ENCODE measurements around the gene PEA15.

The PEA15 gene

GRCh38 chr1:160261893-160262794 lies 57.0 kb downstream of the PEA15 start, which contains the start of gene DCAF8 (continued):
- TF ChIP-seq, protein P1, sequence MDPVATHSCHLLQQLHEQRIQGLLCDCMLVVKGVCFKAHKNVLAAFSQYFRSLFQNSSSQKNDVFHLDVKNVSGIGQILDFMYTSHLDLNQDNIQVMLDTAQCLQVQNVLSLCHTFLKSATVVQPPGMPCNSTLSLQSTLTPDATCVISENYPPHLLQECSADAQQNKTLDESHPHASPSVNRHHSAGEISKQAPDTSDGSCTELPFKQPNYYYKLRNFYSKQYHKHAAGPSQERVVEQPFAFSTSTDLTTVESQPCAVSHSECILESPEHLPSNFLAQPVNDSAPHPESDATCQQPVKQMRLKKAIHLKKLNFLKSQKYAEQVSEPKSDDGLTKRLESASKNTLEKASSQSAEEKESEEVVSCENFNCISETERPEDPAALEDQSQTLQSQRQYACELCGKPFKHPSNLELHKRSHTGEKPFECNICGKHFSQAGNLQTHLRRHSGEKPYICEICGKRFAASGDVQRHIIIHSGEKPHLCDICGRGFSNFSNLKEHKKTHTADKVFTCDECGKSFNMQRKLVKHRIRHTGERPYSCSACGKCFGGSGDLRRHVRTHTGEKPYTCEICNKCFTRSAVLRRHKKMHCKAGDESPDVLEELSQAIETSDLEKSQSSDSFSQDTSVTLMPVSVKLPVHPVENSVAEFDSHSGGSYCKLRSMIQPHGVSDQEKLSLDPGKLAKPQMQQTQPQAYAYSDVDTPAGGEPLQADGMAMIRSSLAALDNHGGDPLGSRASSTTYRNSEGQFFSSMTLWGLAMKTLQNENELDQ (tag by site-specific recombination; IDR thresholded peaks at IDR 0.05; ENCODE audit: low read depth): no peak
- TF ChIP-seq FEZF1 (tag by site-specific recombination; IDR thresholded peaks at IDR 0.05) (no peak), ZNF132 (tag by site-specific recombination; IDR thresholded peaks at IDR 0.05; ENCODE audit: borderline replicate concordance) (no peak), WT1 (tag by site-specific recombination; IDR thresholded peaks at IDR 0.05) (no peak), OSR2 (tag by site-specific recombination; IDR thresholded peaks at IDR 0.05) (peak; percentile 20; the same call in 1 of the 2 replicates), ZNF16 (tag by site-specific recombination; IDR thresholded peaks at IDR 0.05; ENCODE audit: low read depth) (no peak), ZNF121 (tag by site-specific recombination; IDR thresholded peaks at IDR 0.05) (no peak), ZNF214 (tag by site-specific recombination; IDR thresholded peaks at IDR 0.05; ENCODE audit: borderline replicate concordance) (no peak; the same call in 1 of the 2 replicates), GLIS1 (tag by site-specific recombination; IDR thresholded peaks at IDR 0.05) (peak; percentile 67; the same call in 1 of the 2 replicates), ZNF658 (tag by site-specific recombination; IDR thresholded peaks at IDR 0.05) (no peak), ZBTB48 (tag by site-specific recombination; IDR thresholded peaks at IDR 0.05) (peak; percentile 66; the same call in 1 of the 2 replicates), ZNF155 (tag by site-specific recombination; IDR thresholded peaks at IDR 0.05) (no peak), ZIC2 (tag by site-specific recombination; IDR thresholded peaks at IDR 0.05) (no peak), TCF7L2 (IDR thresholded peaks at IDR 0.05; ENCODE audit: borderline replicate concordance, low read depth, low read length) (no peak), GLI2 (tag by site-specific recombination; IDR thresholded peaks at IDR 0.05; ENCODE audit: borderline replicate concordance, low read depth) (no peak), YY2 (tag by site-specific recombination; IDR thresholded peaks at IDR 0.05) (peak; percentile 97), ZNF146 (tag by site-specific recombination; IDR thresholded peaks at IDR 0.05) (peak; percentile 67), ZNF555 (tag by site-specific recombination; conservative IDR thresholded peaks at IDR 0.05) (no peak), YY1 (tag by site-specific recombination; IDR thresholded peaks at IDR 0.05) (peak; percentile 97), ZNF48 (tag by site-specific recombination; IDR thresholded peaks at IDR 0.05) (no peak), ZNF398 (tag by site-specific recombination; IDR thresholded peaks at IDR 0.05) (no peak)
- TF ChIP-seq, protein P2, sequence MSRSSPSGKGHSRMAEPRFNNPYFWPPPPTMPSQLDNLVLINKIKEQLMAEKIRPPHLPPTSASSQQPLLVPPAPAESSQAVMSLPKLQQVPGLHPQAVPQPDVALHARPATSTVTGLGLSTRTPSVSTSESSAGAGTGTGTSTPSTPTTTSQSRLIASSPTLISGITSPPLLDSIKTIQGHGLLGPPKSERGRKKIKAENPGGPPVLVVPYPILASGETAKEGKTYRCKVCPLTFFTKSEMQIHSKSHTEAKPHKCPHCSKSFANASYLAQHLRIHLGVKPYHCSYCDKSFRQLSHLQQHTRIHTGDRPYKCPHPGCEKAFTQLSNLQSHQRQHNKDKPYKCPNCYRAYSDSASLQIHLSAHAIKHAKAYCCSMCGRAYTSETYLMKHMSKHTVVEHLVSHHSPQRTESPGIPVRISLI (tag by site-specific recombination; IDR thresholded peaks at IDR 0.05): no peak
- TF ChIP-seq, protein P3, sequence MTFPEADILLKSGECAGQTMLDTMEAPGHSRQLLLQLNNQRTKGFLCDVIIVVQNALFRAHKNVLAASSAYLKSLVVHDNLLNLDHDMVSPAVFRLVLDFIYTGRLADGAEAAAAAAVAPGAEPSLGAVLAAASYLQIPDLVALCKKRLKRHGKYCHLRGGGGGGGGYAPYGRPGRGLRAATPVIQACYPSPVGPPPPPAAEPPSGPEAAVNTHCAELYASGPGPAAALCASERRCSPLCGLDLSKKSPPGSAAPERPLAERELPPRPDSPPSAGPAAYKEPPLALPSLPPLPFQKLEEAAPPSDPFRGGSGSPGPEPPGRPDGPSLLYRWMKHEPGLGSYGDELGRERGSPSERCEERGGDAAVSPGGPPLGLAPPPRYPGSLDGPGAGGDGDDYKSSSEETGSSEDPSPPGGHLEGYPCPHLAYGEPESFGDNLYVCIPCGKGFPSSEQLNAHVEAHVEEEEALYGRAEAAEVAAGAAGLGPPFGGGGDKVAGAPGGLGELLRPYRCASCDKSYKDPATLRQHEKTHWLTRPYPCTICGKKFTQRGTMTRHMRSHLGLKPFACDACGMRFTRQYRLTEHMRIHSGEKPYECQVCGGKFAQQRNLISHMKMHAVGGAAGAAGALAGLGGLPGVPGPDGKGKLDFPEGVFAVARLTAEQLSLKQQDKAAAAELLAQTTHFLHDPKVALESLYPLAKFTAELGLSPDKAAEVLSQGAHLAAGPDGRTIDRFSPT (tag by site-specific recombination; IDR thresholded peaks at IDR 0.05): peak; percentile 81; the same call in 1 of the 2 replicates
